Heart left ventricle (tissue), 16 donors: ENCODE data around the gene ACVR2A. TPM values are rescaled to one million over a fixed set of nuclear protein-coding genes. Genes with fewer than 3 reads are reported as not detected.

ENCODE experiments used
- ATAC-seq, 4 donors: fragments of 200-7000 bp; cut with Tn5 transposase; one replicate each; pipeline ENCODE4 v1.9.1; 2020 to 2022; ENCODE audit warnings: moderate library complexity in 4 of 4, mild to moderate bottlenecking in 3 of 4, moderate number of reproducible peaks in 1 of 4
- DNase-seq, 5 donors: peaks; one replicate each; pipeline ENCODE4 v3.0.0-alpha.2; 2020
- H3K27ac ChIP-seq, 12 donors: fragments of 200-600 bp; sonication (generic) in 4 of 12; one replicate each; pipeline versions ENCODE4 v1.5.0 to v1.8.0; 2016 to 2022; ENCODE audit warnings: mild to moderate bottlenecking in 2 of 12
- H3K27me3 ChIP-seq, 9 donors: fragments of 200-600 bp; sonication (generic) in 2 of 9; one replicate each; pipeline versions ENCODE4 v1.5.1 to v1.8.0; 2016 to 2022; ENCODE audit warnings: mild to moderate bottlenecking in 3 of 9
- H3K36me3 ChIP-seq, 9 donors: fragments of 200-600 bp; sonication (generic) in 2 of 9; one replicate each; pipeline versions ENCODE4 v1.5.0 to v1.8.0; 2018 to 2022; ENCODE audit warnings: mild to moderate bottlenecking in 2 of 9
- H3K4me1 ChIP-seq, 12 donors: fragments of 200-600 bp; sonication (generic) in 4 of 12; one replicate each; pipeline versions ENCODE4 v1.5.0 to v1.8.0; 2016 to 2022; ENCODE audit warnings: mild to moderate bottlenecking in 3 of 12
- H3K4me3 ChIP-seq, 12 donors: fragments of 200-600 bp; sonication (generic) in 4 of 12; one replicate each; pipeline versions ENCODE4 v1.5.0 to v1.8.0; 2017 to 2022; ENCODE audit warnings: mild to moderate bottlenecking in 9 of 12, moderate library complexity in 4 of 12
- H3K9me3 ChIP-seq, 12 donors: fragments of 200-600 bp; sonication (generic) in 4 of 12; one replicate each; pipeline versions ENCODE4 v1.5.0 to v1.8.0; 2016 to 2022; ENCODE audit warnings: mild to moderate bottlenecking in 1 of 12
- CTCF ChIP-seq, 12 donors: fragments of 200-600 bp; sonication (generic) in 4 of 12; IDR thresholded peaks; one replicate each; pipeline versions ENCODE4 v1.5.0 to v1.8.0; 2018 to 2022; ENCODE audit warnings: antibody characterized with exemption in 12 of 12, mild to moderate bottlenecking in 5 of 12
- POLR2A ChIP-seq, 2 donors: fragments of 450-650 bp; IDR thresholded peaks; one replicate each; pipeline ENCODE4 v1.6.1; 2017; ENCODE audit warnings: antibody characterized with exemption in 2 of 2, mild to moderate bottlenecking in 2 of 2, moderate library complexity in 2 of 2
- WGBS, 4 donors: extraction: QIAGEN DNeasy Blood & Tissue Kit in 2 of 4; methylation state at CpG; one replicate each; pipeline versions ENCODE4 v1.1.5 to v1.1.7; 2013 to 2018; 5-methylcytosine and 5-hydroxymethylcytosine counted together
- intact Hi-C, 10 donors: fragments of 100-400 bp; cut with DNase I; formaldehyde crosslinking; loops; one replicate each; pipeline versions ENCODE4 v1.11.1 to v1.14.2; 2022
- polyA plus RNA-seq, 2 donors: library from polyadenylated mRNA; stranded (reverse); fragments of 200-250 nt; gene quantifications; one replicate each; pipeline ENCODE4 v1.2.3, GENCODE V29; 2013
- total RNA-seq, 9 donors: library from RNA; depleted of rRNA in 2 of 9; stranded (reverse); fragments of >200 nt in 2 of 9; fragmentation: NEBNext Ultra II Directional in 3 of 9; extraction: Animal tissue kit (Norgen Biotek cat#: 25700) in 3 of 9; gene quantifications; one replicate each; pipeline versions ENCODE4 v1.1.0 to v1.2.4, GENCODE V29; 2016 to 2023
- donor health status: ischemic (EF 13 %, LVEDD 7.1; RV severe dilation, severe dysfunction).
- donor health status: healthy with polysubstance abuse.
- donor health status: DM: no; HTN: yes; CAD: no.
- donor health status: DM: no; HTN: no; CAD: no.
- donor health status: ischemic (EF 25% LVEDD 6.9; RV normal size, moderate dysfunction).
- donor health status: ischemic (EF 25% LVEDD 5.7; RV mildly dilated, moderate dysfunction).
- donor health status: healthy.
- donor health status: DM: yes; HTN: yes; CAD: no.
- donor health status: ischemic (EF 35%, LVEDD 5.7; RV mildly dilated, moderate dysfunction).
- donor health status: nonischemic (EF 11% LVEDD 7.7; RV severe dilation, severe dysfunction).
- donor health status: DM: yes; HTN: yes; CAD: no.
- donor health status: PGD.
- donor health status: ischemic (EF 29% LVEDD 5.4; RV normal size, mild dysfunction).
- donor health status: nonischemic (EF 23%, LVEDD 6.1; RV moderate dilation, normal function).

Gene ACVR2A
- total and polyA plus RNA-seq, 11 donors, result 2.6 to 13.4 (median 11.0) TPM

- WGBS, 4 donors, result 63 to 77% (median 69%) methylated on average over 4 of the region's 4 CpGs
- intact Hi-C loops, result no loop called here
Observed at GRCh38 chr2:147808520-147808919, 36.3 kb upstream of the ACVR2A start.

GRCh38 chr2:147810883-147811765 is 33.7 kb upstream of the ACVR2A start:
- no peak for DNase-seq
- Histone ChIP-seq H3K27me3 (no peaks in the 10 kb centered on the region), H3K4me1 (no peaks in the 10 kb centered on the region), H3K36me3 (no peaks in the 10 kb centered on the region), H3K27ac (no peak overlapping the region), H3K9me3 (no peaks in the 10 kb centered on the region), H3K4me3 (no peak overlapping the region)
- intact Hi-C loops, result no loop called here
- TF ChIP-seq CTCF (IDR thresholded peaks at IDR 0.05) (no peak), POLR2A (IDR thresholded peaks at IDR 0.05) (no peak)
- no peak for ATAC-seq

More at GRCh38 chr2:147808520-147808919, 36.3 kb upstream of the ACVR2A start:
- H3K4me1 ChIP-seq, result no peaks in the 10 kb centered on the region
- no peaks in the 10 kb centered on the region for H3K9me3 ChIP-seq
- TF ChIP-seq POLR2A (IDR thresholded peaks at IDR 0.05) (no peak), CTCF (IDR thresholded peaks at IDR 0.05) (no peak)
- no peak for ATAC-seq
- H3K4me3 ChIP-seq, result no peak overlapping the region
- H3K36me3 ChIP-seq, result no peaks in the 10 kb centered on the region
- DNase-seq, result no peak
- H3K27me3 ChIP-seq, result no peaks in the 10 kb centered on the region
- no peak overlapping the region for H3K27ac ChIP-seq

- ATAC-seq (no peak), DNase-seq (no peak)
- Histone ChIP-seq H3K4me1 (no peaks in the 10 kb centered on the region), H3K4me3 (no peak overlapping the region), H3K36me3 (no peaks in the 10 kb centered on the region), H3K9me3 (peaks cover 0 to 11% (median under 1%) of the 10 kb centered on the region in 12 donors), H3K27ac (no peak overlapping the region), H3K27me3 (no peaks in the 10 kb centered on the region)
- intact Hi-C loops, result no loop called here
- no peak for TF ChIP-seq CTCF (IDR thresholded peaks at IDR 0.05)
- TF ChIP-seq POLR2A (IDR thresholded peaks at IDR 0.05), result no peak
- WGBS, 4 donors, result 77 to 92% (median 88%) methylated on average over 1 of the region's 1 CpG
Observed at GRCh38 chr2:147818741-147819140, 26.1 kb upstream of the ACVR2A start.

- no peak overlapping the region for H3K27ac ChIP-seq
- TF ChIP-seq CTCF (IDR thresholded peaks at IDR 0.05) (no peak), POLR2A (IDR thresholded peaks at IDR 0.05) (no peak)
- intact Hi-C loops, result no loop called here
- DNase-seq (no peak), ATAC-seq (no peak)
- H3K9me3 ChIP-seq, result peaks cover 0 to 14% (median 2%) of the 10 kb centered on the region in 12 donors
- WGBS, 4 donors, result 47 to 79% (median 62%) methylated on average over 3 of the region's 3 CpGs
- peaks cover 0 to 8% (median 0%) of the 10 kb centered on the region in 12 donors for H3K4me1 ChIP-seq
- no peaks in the 10 kb centered on the region for H3K36me3 ChIP-seq
- H3K4me3 ChIP-seq, result no peak overlapping the region
- no peaks in the 10 kb centered on the region for H3K27me3 ChIP-seq
Observed at GRCh38 chr2:147824620-147825019, 20.2 kb upstream of the ACVR2A start.
